Midbrain (tissue), 1 donor: ENCODE data around the gene HSDL1.

Source experiments
- DNase-seq: peaks from one replicate; lab custom pipeline; 2025; lab: John Stamatoyannopoulos, UW

Gene HSDL1

GRCh38 chr16:84176192-84177053 is 31.4 kb upstream of the HSDL1 start:
- DNase-seq = no peak

DNA sequence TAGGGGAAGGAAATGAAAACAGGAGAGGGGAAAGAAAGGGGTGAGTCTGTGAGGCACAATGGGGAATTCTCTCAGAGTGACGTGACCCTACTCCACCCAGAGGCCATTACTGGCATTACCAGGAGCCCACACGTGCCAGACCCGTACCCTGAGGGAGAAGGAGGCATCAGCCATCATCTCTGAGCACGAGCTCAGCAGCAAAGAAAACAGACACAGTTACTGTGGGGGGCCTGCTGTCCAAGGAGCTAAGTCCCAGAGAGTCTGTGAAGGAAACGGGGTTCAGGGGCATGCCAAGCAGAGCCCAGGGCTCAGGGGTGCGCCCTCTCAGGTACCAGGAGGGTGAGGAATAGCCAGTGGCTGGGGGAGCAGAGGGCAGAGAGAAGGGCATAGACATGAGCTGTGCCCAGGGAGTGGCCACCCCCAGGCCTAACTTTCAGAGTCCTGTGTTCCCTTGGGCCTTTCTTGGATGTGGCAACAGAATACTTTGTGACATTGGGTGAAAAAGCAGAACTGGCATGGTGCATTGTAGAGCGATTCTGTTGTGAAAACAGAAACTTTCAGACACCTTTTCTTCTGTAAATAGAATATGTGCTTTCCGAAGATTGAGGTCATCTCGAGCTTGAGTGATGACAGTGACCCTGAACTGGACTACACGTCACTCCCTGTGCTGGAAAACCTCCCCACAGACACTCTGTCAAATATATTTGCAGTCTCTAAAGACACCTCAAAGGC is 30.5 kb upstream of the HSDL1 start:
- DNase-seq = peak; percentile 33

- DNase-seq = no peak
Observed at GRCh38 chr16:84174396-84174795, 29.4 kb upstream of the HSDL1 start.

GRCh38 chr16:84169765-84170310 is 24.9 kb upstream of the HSDL1 start:
- DNase-seq = no peak

DNA sequence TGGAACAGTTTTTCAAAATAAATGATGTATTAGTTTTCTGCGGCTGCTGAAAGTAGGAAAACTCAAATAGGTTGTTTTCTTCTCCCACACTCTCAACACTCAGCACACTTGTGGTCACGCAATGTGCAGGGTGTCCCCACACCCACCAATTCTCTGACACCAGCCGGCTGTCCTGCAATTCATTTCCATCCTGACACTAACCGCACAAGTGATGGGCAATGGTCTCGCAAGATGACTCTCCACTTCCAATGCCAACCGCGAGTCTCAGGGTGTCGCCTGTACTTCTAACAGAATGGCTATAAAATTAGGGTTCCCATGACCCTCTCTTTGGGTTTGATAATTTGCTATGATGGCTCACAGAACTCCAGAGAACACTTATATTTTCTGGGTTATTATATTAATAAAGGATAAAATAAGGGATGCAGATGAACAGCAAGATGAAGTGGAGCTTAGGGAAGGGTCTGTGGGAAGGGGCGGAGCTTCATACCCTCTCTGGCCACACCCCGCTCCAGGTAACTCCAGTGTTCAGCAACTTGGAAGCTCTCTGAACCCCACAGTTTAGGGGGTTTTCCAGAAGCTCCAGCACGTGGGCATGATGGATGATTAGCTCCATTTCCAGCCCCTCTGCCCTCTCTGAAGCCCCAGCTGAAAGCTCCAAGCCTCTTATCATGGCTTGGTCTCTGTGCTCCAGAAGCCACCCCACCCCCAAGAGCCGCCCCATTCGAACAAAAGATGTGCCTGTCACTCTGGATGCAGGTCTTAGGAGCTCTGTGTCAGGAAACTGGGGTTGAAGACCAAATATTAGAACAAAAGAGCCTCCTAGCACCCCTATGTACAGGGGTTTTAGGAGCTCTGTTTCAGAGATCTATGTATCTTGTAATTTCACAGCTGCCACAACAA is 22.1 kb upstream of the HSDL1 start:
- no peak for DNase-seq

DNA sequence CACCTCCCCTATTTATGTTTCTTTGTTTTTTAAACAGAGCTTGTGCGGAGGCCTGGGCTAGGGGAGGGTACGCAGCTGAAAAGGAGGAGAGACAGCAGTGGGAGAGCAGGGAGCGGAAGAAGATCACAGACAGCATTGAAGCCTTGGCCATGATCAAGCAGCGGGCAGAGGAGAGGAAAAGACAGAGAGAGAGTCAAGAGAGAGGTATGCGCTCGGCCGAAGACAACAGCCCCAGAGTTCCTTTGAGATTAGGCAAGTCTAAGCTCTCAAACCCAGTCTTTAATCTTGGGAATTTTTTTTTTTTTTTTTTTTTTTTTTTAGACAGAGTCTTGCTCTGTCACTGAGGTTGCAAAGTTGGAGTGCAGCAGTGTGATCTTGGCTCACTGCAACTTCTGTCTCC is 20.8 kb upstream of the HSDL1 start:
- DNase-seq = no peak

GRCh38 chr16:84161801-84162200 is 16.8 kb upstream of the HSDL1 start:
- DNase-seq = no peak

- no peak for DNase-seq
Observed at GRCh38 chr16:84161037-84161436, 16.1 kb upstream of the HSDL1 start.

DNA sequence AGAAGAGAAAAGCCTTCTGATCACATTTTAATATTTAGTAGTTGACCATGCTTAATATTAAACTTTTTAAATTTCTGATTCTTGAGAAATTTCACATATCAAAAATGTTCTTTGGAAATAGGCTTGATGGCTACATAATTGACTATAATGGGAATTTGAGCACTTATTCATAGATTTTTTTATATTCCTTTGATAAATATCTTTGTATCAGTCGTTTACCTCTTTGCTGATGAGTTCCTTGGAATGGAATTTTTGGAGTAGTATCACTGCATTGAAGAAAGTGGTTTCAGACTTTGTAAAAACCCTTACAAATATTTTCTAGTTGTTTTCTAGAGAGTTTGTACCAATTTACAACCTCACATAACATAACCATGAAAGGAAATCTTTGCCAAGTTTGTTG is 14.8 kb upstream of the HSDL1 start:
- no peak for DNase-seq

- no peak for DNase-seq
Observed at GRCh38 chr16:84159007-84159406, 14.0 kb upstream of the HSDL1 start.

- DNase-seq = no peak
Observed at GRCh38 chr16:84156342-84156784, 11.4 kb upstream of the HSDL1 start.

DNA sequence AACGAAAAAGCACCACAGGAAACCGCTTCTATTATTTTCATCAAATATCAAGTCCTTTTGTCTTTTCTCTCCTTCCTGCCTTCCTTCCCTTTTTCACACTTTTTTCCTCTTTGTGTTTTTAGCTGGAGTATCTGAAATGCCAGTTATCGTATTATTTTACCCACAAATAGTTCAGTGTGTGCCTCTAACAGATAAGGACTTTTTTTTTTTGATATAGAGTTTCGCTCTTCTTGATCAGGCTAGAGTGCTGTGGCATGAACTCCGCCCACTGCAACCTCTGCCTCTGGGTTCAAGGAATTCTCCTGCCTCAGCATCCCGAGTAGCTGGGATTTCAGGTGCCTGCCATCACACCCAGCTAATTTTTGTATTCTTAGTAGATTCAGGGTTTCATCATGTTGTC is 10.8 kb upstream of the HSDL1 start:
- no peak for DNase-seq

GRCh38 chr16:84155226-84155625 is 10.2 kb upstream of the HSDL1 start:
- no peak for DNase-seq

GRCh38 chr16:84153660-84154214 is 8.8 kb upstream of the HSDL1 start:
- DNase-seq = no peak

- no peak for DNase-seq
Observed at GRCh38 chr16:84150926-84151325, 5.9 kb upstream of the HSDL1 start.

GRCh38 chr16:84144209-84144858 is 643 bp downstream of the HSDL1 start:
- no peak for DNase-seq

- DNase-seq = no peak
Observed at GRCh38 chr16:84143784-84144199, 1.2 kb downstream of the HSDL1 start.

DNA sequence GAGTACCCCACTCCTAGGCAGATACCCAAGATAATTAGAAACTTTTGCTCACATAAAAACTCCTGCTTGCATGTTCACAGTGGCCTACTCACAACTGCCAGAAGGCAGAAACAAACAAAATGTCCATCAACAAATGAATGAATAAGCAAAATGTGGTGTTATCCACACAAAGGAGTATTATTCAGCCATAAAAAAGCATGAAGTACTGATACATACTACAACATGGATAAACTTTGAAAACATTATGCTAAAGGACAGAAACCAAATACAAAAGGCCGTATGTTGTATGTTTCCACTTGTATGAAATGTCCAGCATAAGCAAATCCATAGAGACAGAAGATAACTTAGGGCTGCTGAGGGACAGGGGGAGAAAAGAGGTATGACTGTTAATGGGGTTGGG is 1.9 kb downstream of the HSDL1 start:
- DNase-seq = no peak

DNA sequence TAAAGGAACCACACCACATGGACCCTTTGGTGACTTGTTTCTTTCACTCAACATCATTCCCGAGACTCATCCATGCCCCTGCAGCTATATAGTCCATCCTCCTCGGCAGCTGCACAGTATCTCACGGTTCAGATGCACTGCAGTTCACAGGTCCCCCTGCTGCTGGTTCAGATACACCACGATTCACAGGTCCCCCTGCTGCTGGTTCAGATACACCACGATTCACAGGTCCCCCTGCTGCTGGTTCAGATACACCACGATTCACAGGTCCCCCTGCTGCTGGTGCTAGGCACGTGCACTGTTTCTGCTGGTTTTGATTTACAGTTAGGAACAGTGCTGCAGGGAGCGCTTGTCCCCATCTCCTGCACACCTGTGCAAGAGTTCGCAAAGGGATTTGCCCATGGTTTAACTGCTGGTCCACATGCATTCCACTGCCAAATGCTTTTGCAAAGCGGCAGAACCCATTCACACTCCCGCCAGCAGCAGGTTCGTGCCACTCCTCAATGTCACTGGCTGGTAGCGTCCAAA is 3.8 kb downstream of the HSDL1 start:
- no peak for DNase-seq

- DNase-seq = no peak
Observed at GRCh38 chr16:84139628-84140258, 5.2 kb downstream of the HSDL1 start.
